SKM-1 treated with dmso at 0.1 percent for 144 hours (cell line): ENCODE measurements around the gene PYGM.

Experiments used
- DNase-seq: peaks from one replicate; lab custom pipeline; 2025; ENCODE audit not compliant: unreplicated experiment; lab: John Stamatoyannopoulos, UW

PYGM gene

GRCh38 chr11:64739871-64740270 is 19.9 kb downstream of the PYGM start:
- DNase-seq: no peak

GRCh38 chr11:64736654-64737053 is 23.1 kb downstream of the PYGM start:
- no peak for DNase-seq

- no peak for DNase-seq
Observed at GRCh38 chr11:64735725-64736259, 24.0 kb downstream of the PYGM start.

- no peak for DNase-seq
Observed at GRCh38 chr11:64734811-64735724, 24.7 kb downstream of the PYGM start.

GRCh38 chr11:64731601-64732000 is 28.2 kb downstream of the PYGM start:
- no peak for DNase-seq

- DNase-seq: no peak
Observed at GRCh38 chr11:64729851-64730382, 29.9 kb downstream of the PYGM start.

GRCh38 chr11:64728757-64729365 is 30.9 kb downstream of the PYGM start:
- DNase-seq: no peak

- no peak for DNase-seq
Observed at GRCh38 chr11:64726867-64727530, 32.8 kb downstream of the PYGM start.

- DNase-seq: no peak
Observed at GRCh38 chr11:64726211-64726641, 33.5 kb downstream of the PYGM start.

GRCh38 chr11:64724863-64725532 is 34.8 kb downstream of the PYGM start:
- no peak for DNase-seq

GRCh38 chr11:64723907-64724862 is 35.6 kb downstream of the PYGM start:
- DNase-seq: no peak

GRCh38 chr11:64723117-64723906 is 36.5 kb downstream of the PYGM start, which contains the start of gene NRXN2:
TSS of gene NRXN2 (minus strand) at chr11:64723197. CDS start at chr11:64713699, 9,498 bp downstream.
- peak; percentile 32 for DNase-seq

- DNase-seq: no peak
Observed at GRCh38 chr11:64722141-64723065, 37.4 kb downstream of the PYGM start.

GRCh38 chr11:64721359-64721699 is 38.4 kb downstream of the PYGM start:
- DNase-seq: no peak

GRCh38 chr11:64720640-64721358 is 39.0 kb downstream of the PYGM start:
- no peak for DNase-seq

- no peak for DNase-seq
Observed at GRCh38 chr11:64720167-64720566, 39.6 kb downstream of the PYGM start.

- DNase-seq: no peak
Observed at GRCh38 chr11:64719406-64719805, 40.4 kb downstream of the PYGM start.
